SK-N-SH (cell line): Measurements from ENCODE around the gene IRGQ.

Source experiments
- CHD2 ChIP-seq: fragments of 150-350 bp; IDR thresholded peaks from 2 replicates; pipeline ENCODE4 v1.6.1; 2018; ENCODE audit warnings: low read length; ENCODE audit not compliant: partially characterized antibody
- EZH2phosphoT487 ChIP-seq: fragments of 200-600 bp; sonication (generic); IDR thresholded peaks from 2 replicates; pipeline ENCODE4 v1.6.1; 2017; ENCODE audit warnings: low read depth, mixed run types, mild to moderate bottlenecking, antibody characterized with exemption, moderate library complexity, borderline replicate concordance
- FOSL2 ChIP-seq: IDR thresholded peaks from 2 replicates; pipeline ENCODE4 v1.4.0; 2012; ENCODE audit warnings: low read depth, mild to moderate bottlenecking, moderate library complexity, borderline replicate concordance
- GABPA ChIP-seq: IDR thresholded peaks from 2 replicates; pipeline ENCODE4 v1.4.0; 2012; ENCODE audit warnings: low read depth, mild to moderate bottlenecking
- MXI1 ChIP-seq: IDR thresholded peaks from 2 replicates; pipeline ENCODE4 v1.6.1; 2012; ENCODE audit warnings: mild to moderate bottlenecking, low read depth, low read length, improper control_type of control experiment
- POLR2AphosphoS5 ChIP-seq: IDR thresholded peaks from 2 replicates; pipeline ENCODE4 v1.6.1; 2012; ENCODE audit warnings: low read depth, low read length
- RAD21 ChIP-seq: IDR thresholded peaks from 2 replicates; pipeline ENCODE4 v1.6.1; 2012; ENCODE audit warnings: mild to moderate bottlenecking, low read length
- RFX5 ChIP-seq: IDR thresholded peaks from 2 replicates; pipeline ENCODE4 v1.6.1; 2012; ENCODE audit warnings: mild to moderate bottlenecking, improper control_type of control experiment, low read length
- RXRA ChIP-seq: IDR thresholded peaks from 2 replicates; pipeline ENCODE4 v1.4.0; 2012; ENCODE audit warnings: low read depth, mild to moderate bottlenecking, borderline replicate concordance
- TAF1 ChIP-seq: IDR thresholded peaks from 2 replicates; pipeline ENCODE4 v1.6.1; 2012; ENCODE audit warnings: low read depth, mild to moderate bottlenecking, low read length, moderate library complexity, borderline replicate concordance
- TCF12 ChIP-seq: IDR thresholded peaks from 2 replicates; pipeline ENCODE4 v1.4.0; 2012
- TEAD4 ChIP-seq: IDR thresholded peaks from 2 replicates; pipeline ENCODE4 v1.4.0; 2012; ENCODE audit warnings: mild to moderate bottlenecking, borderline replicate concordance; ENCODE audit not compliant: insufficient read depth
- TF ChIP-seq, protein P1 (sequence below): fragments of 200-600 bp; sonication (generic); IDR thresholded peaks from 2 replicates; pipeline ENCODE4 v1.6.1; 2017; ENCODE audit warnings: antibody characterized with exemption, mild to moderate bottlenecking, moderate library complexity
- TF ChIP-seq, protein P2 (sequence below): IDR thresholded peaks from 2 replicates; pipeline ENCODE4 v1.4.0; 2012; ENCODE audit warnings: low read depth

DNA sequence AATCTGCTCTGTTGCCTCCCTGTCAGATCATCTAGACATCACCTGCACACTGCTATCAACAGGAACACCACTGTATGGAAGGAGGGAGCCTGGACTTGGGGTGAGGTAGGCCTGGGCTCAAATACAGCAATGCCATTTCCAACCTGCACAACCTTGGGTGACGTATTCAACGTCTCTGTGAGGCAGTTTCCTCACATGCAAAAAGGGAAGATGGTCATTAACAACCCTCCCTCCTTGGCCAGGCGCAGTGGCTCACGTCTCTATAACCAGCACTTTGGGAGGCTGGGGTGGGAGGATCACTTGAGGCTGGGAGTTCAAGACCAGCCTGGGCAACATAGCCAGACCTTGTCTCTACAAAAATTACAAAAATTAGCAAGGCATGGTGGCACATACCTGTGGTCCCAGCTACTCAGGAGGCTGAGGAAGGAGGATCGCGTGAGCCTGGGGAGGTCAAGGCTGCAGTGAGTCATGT is 33.7 kb downstream of the IRGQ start:
- TF ChIP-seq, protein P1, sequence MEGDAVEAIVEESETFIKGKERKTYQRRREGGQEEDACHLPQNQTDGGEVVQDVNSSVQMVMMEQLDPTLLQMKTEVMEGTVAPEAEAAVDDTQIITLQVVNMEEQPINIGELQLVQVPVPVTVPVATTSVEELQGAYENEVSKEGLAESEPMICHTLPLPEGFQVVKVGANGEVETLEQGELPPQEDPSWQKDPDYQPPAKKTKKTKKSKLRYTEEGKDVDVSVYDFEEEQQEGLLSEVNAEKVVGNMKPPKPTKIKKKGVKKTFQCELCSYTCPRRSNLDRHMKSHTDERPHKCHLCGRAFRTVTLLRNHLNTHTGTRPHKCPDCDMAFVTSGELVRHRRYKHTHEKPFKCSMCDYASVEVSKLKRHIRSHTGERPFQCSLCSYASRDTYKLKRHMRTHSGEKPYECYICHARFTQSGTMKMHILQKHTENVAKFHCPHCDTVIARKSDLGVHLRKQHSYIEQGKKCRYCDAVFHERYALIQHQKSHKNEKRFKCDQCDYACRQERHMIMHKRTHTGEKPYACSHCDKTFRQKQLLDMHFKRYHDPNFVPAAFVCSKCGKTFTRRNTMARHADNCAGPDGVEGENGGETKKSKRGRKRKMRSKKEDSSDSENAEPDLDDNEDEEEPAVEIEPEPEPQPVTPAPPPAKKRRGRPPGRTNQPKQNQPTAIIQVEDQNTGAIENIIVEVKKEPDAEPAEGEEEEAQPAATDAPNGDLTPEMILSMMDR, result no peak
- TF ChIP-seq GABPA (no peak), POLR2AphosphoS5 (no peak), RFX5 (no peak), RAD21 (no peak), TCF12 (no peak), FOSL2 (no peak; the same call in 1 of the 2 replicates), MXI1 (no peak), RXRA (no peak), TAF1 (no peak), TEAD4 (no peak), CHD2 (no peak), EZH2phosphoT487 (no peak)
- TF ChIP-seq, protein P2, sequence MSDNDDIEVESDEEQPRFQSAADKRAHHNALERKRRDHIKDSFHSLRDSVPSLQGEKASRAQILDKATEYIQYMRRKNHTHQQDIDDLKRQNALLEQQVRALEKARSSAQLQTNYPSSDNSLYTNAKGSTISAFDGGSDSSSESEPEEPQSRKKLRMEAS, result no peak
